Stimulated activated CD4-positive, alpha-beta T cell treated with anti-CD3 and anti-CD28 coated beads, Interleukin-2, amount 100 ng/mL, for 48 hours (primary cell): ENCODE measurements around the gene TFF3.

Source experiments
- DNase-seq, 2 donors: peaks; one replicate each; pipeline ENCODE4 v3.0.0-alpha.2; 2020

The TFF3 gene

GRCh38 chr21:42315296-42315891 is at the start of gene TFF3:
Gene TFF3, minus strand, starts transcription at chr21:42315409. Its CDS starts 35 bp downstream, at chr21:42315374.
- no peak for DNase-seq

GRCh38 chr21:42364304-42364865 is 49.2 kb upstream of the TFF3 start:
- DNase-seq: no peak

- no peak for DNase-seq
Measured at GRCh38 chr21:42363312-42363711, 48.1 kb upstream of the TFF3 start.

DNA sequence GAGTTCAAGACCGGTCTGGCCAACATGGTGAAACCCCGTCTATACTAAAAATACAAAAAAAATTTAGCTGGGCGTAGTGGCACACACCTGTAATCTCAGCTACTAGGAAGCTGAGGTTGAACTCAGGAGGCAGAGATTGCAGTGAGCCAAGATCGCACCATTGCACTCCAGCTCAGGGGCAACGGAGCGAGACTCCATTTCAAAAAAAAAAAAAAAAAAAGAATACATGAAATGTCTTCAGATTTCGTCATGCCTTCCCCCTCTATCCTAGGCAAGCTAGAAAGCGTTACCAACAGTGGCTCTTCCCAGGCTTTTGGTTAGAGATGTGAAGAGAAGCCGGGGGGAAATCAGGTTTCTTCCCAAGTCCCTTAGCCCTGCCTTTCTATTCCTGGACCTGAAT is 47.5 kb upstream of the TFF3 start:
- DNase-seq: no peak

DNA sequence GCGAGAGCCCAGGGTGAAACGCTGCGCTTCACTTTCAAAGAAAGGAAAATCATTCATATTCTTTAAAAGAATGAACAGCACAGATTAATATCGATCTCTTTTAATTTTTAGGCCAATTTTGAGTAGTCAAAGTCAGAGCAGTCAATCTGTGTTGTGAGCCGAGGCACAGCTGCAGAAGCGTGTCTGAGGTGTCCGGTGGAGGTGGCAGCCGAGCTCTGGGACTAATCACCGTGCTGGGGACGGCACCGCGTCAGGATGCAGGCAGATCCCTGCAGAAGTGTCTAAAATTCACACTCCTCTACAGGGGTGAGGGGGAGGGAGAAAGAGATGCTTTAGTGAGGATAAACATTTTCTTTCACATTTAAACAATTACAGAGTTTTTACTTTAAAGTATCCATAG is 47.0 kb upstream of the TFF3 start:
- no peak for DNase-seq

DNA sequence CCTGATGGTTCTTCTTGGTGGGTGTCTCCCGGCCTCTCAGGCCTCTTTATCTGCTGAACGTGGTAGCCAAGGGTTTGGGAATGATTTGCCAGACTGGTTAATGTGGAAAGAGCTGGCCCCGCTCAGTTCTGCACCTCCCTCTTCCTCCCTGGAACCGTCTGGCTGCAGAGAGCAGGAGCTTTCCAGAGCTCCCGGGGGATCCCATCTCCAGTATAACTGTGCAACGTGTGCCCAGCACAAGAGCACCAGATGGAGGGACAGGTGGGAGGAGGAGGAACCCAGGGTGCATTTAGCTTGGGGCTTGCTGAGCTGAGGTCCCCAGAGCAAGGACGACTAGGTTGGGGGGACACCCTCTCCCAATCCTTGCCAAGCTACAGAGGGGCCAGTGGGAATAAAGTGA is 46.1 kb upstream of the TFF3 start:
- DNase-seq: no peak

GRCh38 chr21:42360317-42360716 is 45.1 kb upstream of the TFF3 start:
- peak in 1 of 2 donors; percentile 31 for DNase-seq

DNA sequence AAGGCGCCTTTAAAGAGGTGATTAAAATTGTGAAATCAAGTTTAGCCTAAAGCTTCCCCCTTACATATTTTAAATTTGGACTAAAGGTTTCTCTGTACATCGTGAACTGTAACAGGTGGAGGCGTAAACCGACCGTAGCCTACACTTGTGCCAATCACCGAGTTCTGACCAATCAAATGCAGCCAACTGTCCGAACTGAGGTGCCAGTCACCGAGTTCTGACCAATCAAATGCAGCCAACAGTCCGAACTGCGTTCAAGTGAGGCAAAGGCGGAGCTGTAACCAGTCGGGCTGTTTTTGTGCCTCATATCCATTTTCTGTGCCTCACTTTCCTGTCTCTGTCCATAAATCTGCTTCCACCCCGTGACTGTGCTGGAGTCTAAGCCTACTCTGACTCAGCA is 43.7 kb upstream of the TFF3 start:
- no peak for DNase-seq

DNA sequence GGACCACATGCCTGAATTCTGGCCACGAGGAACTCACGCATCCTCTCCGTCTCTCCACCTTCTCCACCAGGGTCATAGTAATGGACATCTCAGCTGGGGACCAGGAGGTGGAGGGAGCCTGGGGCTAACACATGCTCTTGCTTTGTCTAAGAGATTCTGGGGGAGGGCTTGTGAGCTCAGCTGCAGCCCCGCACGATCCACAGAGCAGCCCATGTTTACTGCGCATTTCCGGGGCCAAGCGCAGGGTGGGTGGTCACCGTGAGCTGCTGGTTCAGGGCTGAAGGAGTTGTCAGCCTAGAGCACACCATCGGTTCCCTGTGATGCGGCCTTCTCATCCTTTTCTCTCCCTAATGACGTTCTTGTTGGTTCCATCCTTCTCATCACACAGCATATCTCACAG is 43.1 kb upstream of the TFF3 start:
- no peak for DNase-seq

- no peak for DNase-seq
Measured at GRCh38 chr21:42357307-42357706, 42.1 kb upstream of the TFF3 start.

DNA sequence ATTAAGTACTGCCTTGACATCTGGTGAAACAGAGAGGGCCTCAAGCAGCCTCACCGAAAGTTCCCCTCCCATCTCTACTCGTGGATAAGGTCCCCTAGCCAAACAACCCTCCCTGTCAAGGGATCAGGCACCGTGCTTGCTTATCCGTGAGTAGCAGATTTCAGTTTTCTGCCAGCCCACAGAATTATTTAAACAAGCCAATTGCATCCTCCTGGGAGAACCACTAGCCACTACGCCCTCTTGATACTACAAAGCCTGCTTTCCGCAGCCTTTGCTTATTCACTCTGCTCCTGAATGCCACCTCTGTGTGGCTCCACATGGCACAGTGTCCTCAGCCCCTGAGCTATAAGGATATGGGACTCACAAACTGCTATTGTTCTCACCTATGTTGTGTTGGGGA is 41.4 kb upstream of the TFF3 start:
- no peak for DNase-seq

DNA sequence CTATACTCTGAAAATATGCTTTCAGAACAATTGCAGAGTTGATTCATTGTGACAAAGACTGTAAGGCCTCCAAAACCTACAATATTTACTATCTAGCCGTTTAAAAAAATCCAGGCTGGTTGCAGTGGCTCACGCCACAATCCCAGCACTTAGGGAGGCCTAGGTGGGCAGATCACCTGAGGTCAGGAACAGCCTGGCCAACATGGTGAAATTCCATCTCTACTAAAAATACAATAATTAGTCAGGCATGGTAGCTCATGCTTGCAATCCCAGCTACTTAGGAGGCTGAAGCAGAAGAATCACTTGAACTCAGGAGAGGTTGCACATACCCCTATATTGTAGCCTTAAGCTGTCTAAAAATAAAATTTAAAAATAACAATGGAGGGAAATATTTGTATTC is 40.8 kb upstream of the TFF3 start:
- no peak for DNase-seq

DNA sequence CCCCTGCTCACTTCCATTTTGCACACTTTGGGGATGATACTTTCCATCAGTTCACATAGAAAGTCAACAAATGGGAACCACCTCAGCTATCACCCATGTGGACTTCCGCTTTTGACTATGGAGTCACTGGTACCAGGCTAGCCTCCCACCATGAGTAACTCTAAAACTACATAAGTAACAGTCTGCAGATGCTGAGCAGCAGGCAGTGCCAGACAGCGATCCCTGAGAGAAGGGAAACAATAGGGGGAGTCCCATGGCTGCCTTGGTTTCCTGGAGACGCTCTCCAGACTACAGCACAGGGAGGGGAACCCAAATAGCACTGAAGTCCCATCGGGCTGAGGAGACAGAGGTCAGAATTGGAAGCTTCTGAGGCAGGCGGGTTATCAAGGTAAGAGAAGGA is 38.4 kb upstream of the TFF3 start:
- no peak for DNase-seq

- no peak for DNase-seq
Measured at GRCh38 chr21:42352441-42353095, 37.4 kb upstream of the TFF3 start.

GRCh38 chr21:42351626-42352440 is 36.6 kb upstream of the TFF3 start:
- DNase-seq: no peak

DNA sequence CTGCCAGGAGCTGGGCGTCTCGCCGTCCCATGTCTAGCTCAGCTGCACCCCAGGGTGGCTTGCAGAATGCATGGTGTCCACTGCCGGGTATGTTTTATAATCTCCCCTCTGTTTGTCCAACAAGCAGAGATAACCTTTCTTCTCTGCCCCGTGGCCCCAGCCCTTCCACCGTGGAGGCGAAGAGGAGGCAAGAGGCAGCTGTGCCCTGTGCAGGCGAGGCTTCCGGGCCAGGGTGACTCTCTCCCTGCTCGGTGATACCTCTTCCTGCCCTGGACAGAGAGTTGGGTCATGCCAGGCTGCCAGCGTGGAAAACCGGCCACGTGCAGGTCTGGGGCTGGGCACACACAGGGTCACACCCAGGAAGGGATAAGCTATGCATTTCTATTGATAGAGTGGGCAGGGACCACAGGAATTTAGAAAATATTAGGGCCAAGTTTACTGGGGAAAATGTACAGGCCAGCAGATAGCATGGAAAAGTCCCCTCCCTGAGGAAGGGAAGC is 35.8 kb upstream of the TFF3 start, which contains the start of gene TFF2:
TSS of gene TFF2 (minus strand) at position 68 of the 500 bp plus-strand sequence. CDS start at position 31, 37 bp downstream.
- no peak for DNase-seq

GRCh38 chr21:42350318-42350910 is 35.2 kb upstream of the TFF3 start:
- DNase-seq: no peak

DNA sequence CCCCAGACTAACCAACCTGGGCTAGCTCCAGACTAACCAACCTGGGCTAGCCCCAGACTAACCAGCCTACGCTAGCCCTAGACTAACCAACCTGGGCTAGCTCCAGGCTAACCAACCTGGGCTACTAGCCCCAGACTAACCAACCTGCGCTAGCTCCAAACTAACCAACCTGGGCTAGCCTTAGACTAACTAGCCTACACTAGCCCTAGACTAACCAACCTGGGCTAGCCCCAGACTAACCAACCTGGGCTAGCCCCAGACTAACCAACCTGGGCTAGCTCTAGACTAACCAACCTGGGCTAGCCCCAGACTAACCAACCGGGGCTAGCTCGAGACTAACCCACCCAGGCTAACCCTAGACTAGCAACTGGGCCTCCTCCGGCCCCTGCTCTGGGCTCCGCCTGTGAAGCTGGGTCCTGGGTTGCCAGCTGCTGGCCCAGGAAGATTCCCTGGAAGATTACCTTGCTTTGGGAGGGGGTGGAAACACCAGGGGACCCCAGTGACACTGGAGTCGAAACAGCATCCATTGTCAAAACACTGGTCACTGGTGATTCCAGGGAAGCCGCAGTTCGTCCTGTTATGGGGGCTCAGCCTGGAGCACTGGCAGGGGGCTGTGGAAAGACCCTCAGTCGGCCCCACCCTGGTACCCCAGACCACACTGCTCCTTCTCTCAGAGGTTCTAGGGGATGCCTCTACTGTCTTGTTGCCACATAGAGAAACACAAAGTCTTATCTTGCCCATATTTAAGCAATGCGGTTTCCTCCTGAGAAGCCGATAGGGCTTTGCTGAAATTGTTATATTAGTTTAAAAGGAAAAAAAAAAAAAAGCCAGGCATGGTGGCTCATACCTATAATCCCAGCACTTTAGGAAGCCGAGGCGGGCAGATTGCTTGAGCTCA is 34.5 kb upstream of the TFF3 start:
- DNase-seq: no peak

DNA sequence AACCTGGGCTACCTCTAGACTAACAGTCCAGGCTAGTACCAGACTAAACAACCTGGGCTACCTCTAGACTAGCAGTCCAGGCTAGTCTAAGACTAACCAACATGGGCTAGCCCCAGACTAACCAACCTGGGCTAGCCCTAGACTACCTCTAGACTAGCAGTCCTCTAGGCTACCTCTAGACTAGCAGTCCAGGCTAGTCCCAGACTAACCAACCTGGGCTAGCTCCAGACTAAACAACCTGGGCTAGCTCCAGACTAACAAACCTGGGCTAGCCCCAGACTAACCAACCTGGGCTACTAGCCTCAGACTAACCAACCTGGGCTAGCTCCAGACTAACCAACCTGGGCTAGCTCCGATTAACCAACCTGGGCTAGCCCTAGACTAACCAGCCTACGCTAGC is 33.6 kb upstream of the TFF3 start:
- DNase-seq: no peak

DNA sequence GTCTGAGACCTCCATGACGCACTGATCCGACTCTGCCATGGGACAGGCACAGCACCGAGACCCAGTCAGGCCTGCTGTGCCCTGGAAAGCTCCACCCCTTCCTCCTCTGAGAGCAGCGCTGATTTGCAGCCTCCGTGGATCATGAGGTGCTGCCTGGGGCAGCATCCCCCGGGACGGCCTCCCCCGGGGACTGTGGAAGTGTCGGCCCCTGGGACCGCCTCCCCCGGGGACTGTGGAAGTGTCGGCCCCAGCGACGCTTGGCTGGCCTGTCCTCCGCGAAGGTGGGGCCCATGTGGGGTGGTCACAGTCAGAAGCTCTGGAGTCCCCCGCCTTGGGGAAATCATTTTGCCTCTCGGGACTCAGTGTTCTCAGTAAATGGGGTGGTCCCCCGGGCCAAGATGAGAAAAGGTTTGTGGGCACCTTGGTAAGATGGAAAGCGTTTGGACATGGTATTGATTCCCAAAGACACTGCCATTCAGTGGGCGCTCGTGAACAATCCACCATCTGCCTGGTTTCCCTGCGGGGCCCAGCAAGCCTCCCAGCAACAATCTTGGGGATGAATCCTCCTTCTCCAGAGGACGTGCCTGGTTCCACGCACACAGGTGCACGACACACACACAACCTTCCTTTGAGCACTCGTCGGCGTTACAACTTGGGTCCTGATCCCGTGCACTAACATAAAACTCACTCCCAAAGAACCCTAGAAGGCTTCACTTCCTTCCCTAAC is 32.6 kb upstream of the TFF3 start:
- no peak for DNase-seq

GRCh38 chr21:42346866-42347600 is 31.8 kb upstream of the TFF3 start:
- DNase-seq: no peak
